ENCODE data around the gene DEAF1. TPM values are rescaled to one million over a fixed set of nuclear protein-coding genes. Genes with fewer than 3 reads are reported as not detected.

The DEAF1 gene
- total RNA-seq, 2 experiments from 2014 or later = 47.4 to 56.6 TPM

- CTCF ChIA-PET = interaction anchor here (1.4 kb wide), 1 partner anchor 15 kb away, joined by 3 read pairs; no protein-coding TSS in a partner anchor
- no peak for ATAC-seq
- intact Hi-C loops (cut with DNase I, micrococcal nuclease) = no loop called here
- Mint-ChIP-seq H3K9me3 (ENCODE audit: low read depth) (no peaks in the 10 kb centered on the region), H3K27ac (no peak overlapping the region), H3K36me3 (ENCODE audit: low read depth) (no peaks in the 10 kb centered on the region), H3K4me1 (no peaks in the 10 kb centered on the region), H3K4me3 (no peak overlapping the region), H3K27me3 (peaks cover 12% of the 10 kb centered on the region)
- POLR2A ChIA-PET = no interaction called here
- no peak for DNase-seq
Measured at GRCh38 chr11:706957-707816, 12.2 kb upstream of the DEAF1 start.

- H3K36me3 Mint-ChIP-seq (ENCODE audit: low read depth) = peaks cover 4% of the 10 kb centered on the region
- CTCF ChIA-PET = interaction anchor here (1.1 to 1.4 kb wide), 2 partner anchors 16 to 21 kb away, joined by 3 read pairs; no protein-coding TSS in a partner anchor
- DNase-seq (peak; percentile 25), ATAC-seq (no peak)
- H3K4me3 Mint-ChIP-seq = no peak overlapping the region
- H3K27ac Mint-ChIP-seq = no peak overlapping the region
- intact Hi-C loops (cut with DNase I, micrococcal nuclease) = no loop called here
- H3K4me1 Mint-ChIP-seq = no peaks in the 10 kb centered on the region
- POLR2A ChIA-PET = no interaction called here
- no peaks in the 10 kb centered on the region for H3K9me3 Mint-ChIP-seq (ENCODE audit: low read depth)
- peaks cover 12% of the 10 kb centered on the region for H3K27me3 Mint-ChIP-seq
Measured at GRCh38 chr11:706439-706956, 11.5 kb upstream of the DEAF1 start.

GRCh38 chr11:705646-706438, 10.8 kb upstream of the DEAF1 start, which contains the start of gene EPS8L2:
Gene EPS8L2 (plus strand): TSS chr11:706231. CDS start chr11:709408, 3,177 bp downstream.
- ChIA-PET CTCF (interaction anchor here (1.1 to 1.5 kb wide), 3 partner anchors 11 to 21 kb away, joined by 3 read pairs; partner anchors contain the start of genes DEAF1 and TMEM80), POLR2A (no interaction called here)
- no peak within 1 kb of the TSS for H3K27ac Mint-ChIP-seq
- ATAC-seq (peak; percentile 34), DNase-seq (peak; percentile 33)
- intact Hi-C loops (cut with DNase I, micrococcal nuclease) = no loop called here
- H3K9me3 Mint-ChIP-seq (ENCODE audit: low read depth) = no peaks in the 10 kb centered on the region
- no peak within 1 kb of the TSS for H3K4me3 Mint-ChIP-seq
- H3K4me1 Mint-ChIP-seq = no peaks in the 10 kb centered on the region
- H3K27me3 Mint-ChIP-seq = peaks cover 9% of the 10 kb centered on the region
- H3K36me3 Mint-ChIP-seq (ENCODE audit: low read depth) = peaks cover 4% of the 10 kb centered on the region

GRCh38 chr11:704781-705645, 10.0 kb upstream of the DEAF1 start:
- Mint-ChIP-seq H3K27me3 (peaks cover 9% of the 10 kb centered on the region), H3K36me3 (ENCODE audit: low read depth) (peaks cover 4% of the 10 kb centered on the region), H3K4me3 (no peak overlapping the region), H3K9me3 (ENCODE audit: low read depth) (no peaks in the 10 kb centered on the region), H3K4me1 (no peaks in the 10 kb centered on the region), H3K27ac (no peak overlapping the region)
- ATAC-seq (no peak), DNase-seq (no peak)
- POLR2A ChIA-PET = no interaction called here
- intact Hi-C loops (cut with DNase I, micrococcal nuclease) = no loop called here
- CTCF ChIA-PET = interaction anchor here (0.6 to 1.5 kb wide), 3 partner anchors 10 to 239 kb away, joined by 3 read pairs; partner anchors contain the start of genes DEAF1 and TMEM80

- Mint-ChIP-seq H3K9me3 (ENCODE audit: low read depth) (no peaks in the 10 kb centered on the region), H3K36me3 (ENCODE audit: low read depth) (peaks cover 4% of the 10 kb centered on the region), H3K4me1 (no peaks in the 10 kb centered on the region), H3K27ac (no peak overlapping the region), H3K27me3 (peaks cover 7% of the 10 kb centered on the region), H3K4me3 (no peak overlapping the region)
- intact Hi-C loops (cut with DNase I, micrococcal nuclease) = no loop called here
- ChIA-PET CTCF (interaction anchor here (0.6 to 1.5 kb wide), 3 partner anchors 9 to 130 kb away, joined by 3 to 4 read pairs (median 3); partner anchors contain the start of genes DEAF1 and TMEM80), POLR2A (no interaction called here)
- DNase-seq (no peak), ATAC-seq (no peak)
Measured at GRCh38 chr11:704228-704674, 9.2 kb upstream of the DEAF1 start.

GRCh38 chr11:703506-703905, 8.5 kb upstream of the DEAF1 start:
- Mint-ChIP-seq H3K36me3 (ENCODE audit: low read depth) (peaks cover 4% of the 10 kb centered on the region), H3K27me3 (peaks cover 7% of the 10 kb centered on the region), H3K4me3 (no peak overlapping the region), H3K9me3 (ENCODE audit: low read depth) (no peaks in the 10 kb centered on the region), H3K4me1 (no peaks in the 10 kb centered on the region), H3K27ac (no peak overlapping the region)
- ChIA-PET CTCF (interaction anchor here (0.5 to 1.2 kb wide), 2 partner anchors 16 to 94 kb away, joined by 3 to 4 read pairs; partner anchors contain the start of gene SLC25A22), POLR2A (no interaction called here)
- ATAC-seq (no peak), DNase-seq (no peak)
- intact Hi-C loops (cut with DNase I, micrococcal nuclease) = no loop called here

- intact Hi-C loops (cut with DNase I, micrococcal nuclease) = no loop called here
- CTCF ChIA-PET = interaction anchor here (0.5 kb wide), 1 partner anchor 95 kb away, joined by 3 read pairs; the partner anchor contains the start of gene SLC25A22
- no peak for ATAC-seq
- DNase-seq = no peak
- H3K36me3 Mint-ChIP-seq (ENCODE audit: low read depth) = peaks cover 4% of the 10 kb centered on the region
- H3K27ac Mint-ChIP-seq = no peak overlapping the region
- peaks cover 7% of the 10 kb centered on the region for H3K27me3 Mint-ChIP-seq
- H3K4me3 Mint-ChIP-seq = no peak overlapping the region
- no peaks in the 10 kb centered on the region for H3K9me3 Mint-ChIP-seq (ENCODE audit: low read depth)
- peaks cover 5% of the 10 kb centered on the region for H3K4me1 Mint-ChIP-seq
- POLR2A ChIA-PET = no interaction called here
Measured at GRCh38 chr11:702462-703461, 7.7 kb upstream of the DEAF1 start.

GRCh38 chr11:701741-702461, 6.9 kb upstream of the DEAF1 start:
- CTCF ChIA-PET = no interaction called here
- POLR2A ChIA-PET = no interaction called here
- H3K4me1 Mint-ChIP-seq = peaks cover 14% of the 10 kb centered on the region
- no peak overlapping the region for H3K27ac Mint-ChIP-seq
- ATAC-seq = no peak
- H3K36me3 Mint-ChIP-seq (ENCODE audit: low read depth) = peaks cover 4% of the 10 kb centered on the region
- intact Hi-C loops (cut with DNase I, micrococcal nuclease) = no loop called here
- H3K9me3 Mint-ChIP-seq (ENCODE audit: low read depth) = no peaks in the 10 kb centered on the region
- DNase-seq = no peak
- H3K27me3 Mint-ChIP-seq = peaks cover 4% of the 10 kb centered on the region
- H3K4me3 Mint-ChIP-seq = no peak overlapping the region

GRCh38 chr11:699753-700152, 4.7 kb upstream of the DEAF1 start:
- DNase-seq (no peak), ATAC-seq (no peak)
- H3K27ac Mint-ChIP-seq = no peak overlapping the region
- H3K9me3 Mint-ChIP-seq (ENCODE audit: low read depth) = no peaks in the 10 kb centered on the region
- intact Hi-C loops (cut with DNase I, micrococcal nuclease) = loop anchor here in 1 of 2 experiments (5.0 kb wide), 1 partner anchor 43 kb away; no protein-coding TSS in a partner anchor
- H3K27me3 Mint-ChIP-seq = no peaks in the 10 kb centered on the region
- ChIA-PET POLR2A (no interaction called here), CTCF (interaction anchor here (0.6 to 1.6 kb wide), 2 partner anchors 20 to 710 kb away, joined by 3 to 5 read pairs; no protein-coding TSS in a partner anchor)
- H3K36me3 Mint-ChIP-seq (ENCODE audit: low read depth) = peaks cover 4% of the 10 kb centered on the region
- H3K4me3 Mint-ChIP-seq = no peak overlapping the region
- H3K4me1 Mint-ChIP-seq = peaks cover 21% of the 10 kb centered on the region
